IMR-90 (cell line): Measurements from ENCODE around the gene KCNK10. TPM values are rescaled to one million over a fixed set of nuclear protein-coding genes. Genes with fewer than 3 reads are reported as not detected.

Experiments used
- ATAC-seq: fragments of 200-7000 bp; cut with Tn5 transposase; 2 replicates; pipeline ENCODE4 v1.9.1; 2020; ENCODE audit warnings: low read depth, mild to moderate bottlenecking, moderate library complexity
- BruUV-seq: library from RNA; stranded (reverse); fragments of 400-500 nt; replicated peaks from 2 replicates; lab custom pipeline; 2021; lab: Mats Ljungman, UMichigan
- CTCF ChIA-PET: fragments of 300-600 bp; formaldehyde crosslinking; extraction: SDS; loops from one replicate; lab custom pipeline; 2021; ENCODE audit warnings: antibody characterized with exemption; lab: Yijun Ruan, JAX
- POLR2A ChIA-PET: fragments of 300-600 bp; sonication (Branson Sonifier 250); formaldehyde crosslinking; loops from one replicate; lab custom pipeline; 2022; ENCODE audit warnings: antibody characterized with exemption; ENCODE audit not compliant: unreplicated experiment; lab: Charles Lee
- DNase-seq: peaks from one replicate; pipeline ENCODE4 v3.0.0; 2013
- H2AFZ ChIP-seq: replicated peaks from 2 replicates; pipeline ENCODE3; 2013; ENCODE audit warnings: low read length, mild to moderate bottlenecking; ENCODE audit not compliant: poor library complexity
- H2AK5ac ChIP-seq: 2 replicates; pipeline ENCODE4 v1.6.1; 2013; ENCODE audit warnings: low read depth, low read length, inconsistent platforms
- H2AK9ac ChIP-seq: replicated peaks from 2 replicates; pipeline ENCODE3; 2013; ENCODE audit warnings: mild to moderate bottlenecking, low read depth, low read length, moderate library complexity; ENCODE audit not compliant: poor library complexity
- H2BK120ac ChIP-seq: 2 replicates; pipeline ENCODE4 v1.6.1; 2013; ENCODE audit warnings: low read depth, low read length, inconsistent platforms
- H2BK15ac ChIP-seq: 3 replicates; pipeline ENCODE4 v1.6.1; 2013; ENCODE audit warnings: low read depth, low read length, inconsistent platforms
- H2BK20ac ChIP-seq: 2 replicates; pipeline ENCODE4 v1.6.1; 2013; ENCODE audit warnings: low read depth, mild to moderate bottlenecking, inconsistent platforms, low read length, moderate library complexity
- H2BK5ac ChIP-seq: 2 replicates; pipeline ENCODE4 v1.6.1; 2013; ENCODE audit warnings: mild to moderate bottlenecking, low read depth, low read length, inconsistent platforms; ENCODE audit not compliant: poor library complexity, severe bottlenecking
- H3K14ac ChIP-seq: replicated peaks from 2 replicates; pipeline ENCODE4 v1.6.1; 2013; ENCODE audit warnings: low read depth, low read length, inconsistent platforms
- H3K18ac ChIP-seq: 2 replicates; pipeline ENCODE4 v1.6.1; 2013; ENCODE audit warnings: low read depth, low read length, control low read depth
- H3K23ac ChIP-seq: 2 replicates; pipeline ENCODE4 v1.6.1; 2013; ENCODE audit warnings: low read depth, low read length, inconsistent platforms
- H3K27ac ChIP-seq: 2 replicates; pipeline ENCODE4 v1.5.1; 2013; ENCODE audit warnings: mild to moderate bottlenecking, control low read depth, low read length; ENCODE audit not compliant: insufficient read depth
- H3K27me3 ChIP-seq: 2 replicates; pipeline ENCODE4 v1.6.1; 2013; ENCODE audit warnings: low read length; ENCODE audit not compliant: control insufficient read depth, insufficient read depth
- H3K36me3 ChIP-seq: 2 replicates; pipeline ENCODE4 v1.6.1; 2013; ENCODE audit warnings: low read length, mixed read lengths; ENCODE audit not compliant: control insufficient read depth, insufficient read depth
- H3K4ac ChIP-seq: 2 replicates; pipeline ENCODE4 v1.6.1; 2013; ENCODE audit warnings: low read depth, low read length, inconsistent platforms
- H3K4me1 ChIP-seq: 2 replicates; pipeline ENCODE4 v1.6.1; 2013; ENCODE audit warnings: low read length, mixed read lengths; ENCODE audit not compliant: control insufficient read depth, insufficient read depth
- H3K4me2 ChIP-seq: 2 replicates; pipeline ENCODE4 v1.6.1; 2013; ENCODE audit warnings: low read depth, mild to moderate bottlenecking, control low read depth, low read length, moderate library complexity
- H3K4me3 ChIP-seq: 2 replicates; pipeline ENCODE4 v1.5.1; 2013; ENCODE audit warnings: low read depth, mild to moderate bottlenecking, control low read depth, low read length, moderate library complexity; ENCODE audit not compliant: insufficient read depth
- H3K56ac ChIP-seq: 2 replicates; pipeline ENCODE4 v1.6.1; 2013; ENCODE audit warnings: low read length, inconsistent platforms; ENCODE audit not compliant: insufficient read depth; ENCODE audit errors: extremely low read depth
- H3K79me1 ChIP-seq, 2 experiments: 2 replicates each; pipeline ENCODE4 v1.6.1; 2013; ENCODE audit warnings: low read length in 2 of 2, inconsistent platforms in 1 of 2, low read depth in 1 of 2
- H3K9ac ChIP-seq: 2 replicates; pipeline ENCODE4 v1.6.1; 2013; ENCODE audit warnings: low read depth, low read length, control low read depth
- H3K9me1 ChIP-seq: 2 replicates; pipeline ENCODE4 v1.6.1; 2013; ENCODE audit warnings: low read length, inconsistent platforms; ENCODE audit not compliant: insufficient read depth
- H3K9me3 ChIP-seq: 2 replicates; pipeline ENCODE4 v1.6.1; 2013; ENCODE audit warnings: low read length; ENCODE audit not compliant: control insufficient read depth, insufficient read depth
- H4K20me1 ChIP-seq: 2 replicates; pipeline ENCODE4 v1.6.1; 2013; ENCODE audit warnings: low read length, inconsistent platforms; ENCODE audit not compliant: insufficient read depth
- H4K5ac ChIP-seq: 2 replicates; pipeline ENCODE4 v1.6.1; 2013; ENCODE audit warnings: mild to moderate bottlenecking, low read depth, low read length, control low read depth
- H4K8ac ChIP-seq, 2 experiments: 2 replicates each; pipeline ENCODE4 v1.6.1; 2013; ENCODE audit warnings: low read depth in 2 of 2, low read length in 2 of 2, control low read depth in 1 of 2, inconsistent platforms in 1 of 2
- H4K91ac ChIP-seq: 2 replicates; pipeline ENCODE4 v1.6.1; 2013; ENCODE audit warnings: low read depth, low read length, inconsistent platforms; ENCODE audit not compliant: insufficient read depth
- MXI1 ChIP-seq: IDR thresholded peaks from 2 replicates; pipeline ENCODE4 v1.6.1; 2012; ENCODE audit warnings: low read depth, mild to moderate bottlenecking, low read length, moderate library complexity, borderline replicate concordance
- WGBS, 2 experiments: methylation state at CpG; one replicate each; pipeline versions ENCODE4 v1.1.5 to v1.1.7; 2013; ENCODE audit warnings: missing lambda C conversion rate in 2 of 2; ENCODE audit not compliant: insufficient read length in 1 of 2; ENCODE audit errors: extremely low coverage in 2 of 2; 5-methylcytosine and 5-hydroxymethylcytosine counted together
- dilution Hi-C: fragments of 300-500 bp; cut with HindIII; formaldehyde crosslinking; loops from one replicate; pipeline ENCODE4 v1.14.3; 2018; ENCODE audit warnings: low sequenced_read_pairs; ENCODE audit not compliant: unreplicated experiment
- in situ Hi-C: fragments of 300-500 bp; cut with MboI; formaldehyde crosslinking; loops from 3 replicates; pipeline ENCODE4 v1.14.3; 2019; ENCODE audit warnings: low sequenced_read_pairs, inconsistent platforms, mixed read lengths
- intact Hi-C: fragments of 100-400 bp; cut with micrococcal nuclease; formaldehyde crosslinking; loops from 2 replicates; pipeline ENCODE4 v1.10.0; 2022
- polyA plus RNA-seq, 3 experiments: library from polyadenylated mRNA; depleted of rRNA; stranded (reverse); fragments of >200 nt; gene quantifications; 2 replicates each; pipeline ENCODE4 v1.2.3, GENCODE V29; 2012; ENCODE audit warnings: low replicate concordance in 1 of 3
- total RNA-seq: library from RNA; depleted of rRNA; stranded (reverse); fragments of >200 nt; gene quantifications from 2 replicates; pipeline ENCODE4 v1.2.3, GENCODE V29; 2012
- TF ChIP-seq, protein P1 (sequence below): fragments of 150-350 bp; IDR thresholded peaks from 2 replicates; pipeline ENCODE4 v1.6.1; 2016; ENCODE audit warnings: low read depth, mild to moderate bottlenecking, low read length, moderate library complexity, borderline replicate concordance

KCNK10 gene
- total and polyA plus RNA-seq, 2 of the 4 experiments (the other 2 are of a cell fraction): not detected

- intact Hi-C loops: no loop called here
- Histone ChIP-seq H2BK20ac (no peak overlapping the region), H2BK15ac (no peak overlapping the region), H2BK5ac (no peak overlapping the region), H2AFZ (no peak overlapping the region), H2AK9ac (no peak overlapping the region), H3K9me1 (no peaks in the 10 kb centered on the region), H4K91ac (no peak overlapping the region), H3K27ac (no peak overlapping the region), H3K4me1 (no peaks in the 10 kb centered on the region), H4K20me1 (no peaks in the 10 kb centered on the region), H3K27me3 (no peaks in the 10 kb centered on the region), H3K36me3 (no peaks in the 10 kb centered on the region), H3K9me3 (0 out of 2 replicates have a peak, but pooled peaks cover 2% of the 10 kb centered on the region), H3K23ac (no peak overlapping the region), H4K5ac (no peak overlapping the region), H3K4ac (no peak overlapping the region), H3K79me1 (no peaks in the 10 kb centered on the region), H3K56ac (no peak overlapping the region), H4K8ac (no peak overlapping the region), H3K18ac (no peak overlapping the region), H3K4me3 (no peak overlapping the region), H3K9ac (no peak overlapping the region), H3K4me2 (no peak overlapping the region), H3K14ac (no peak overlapping the region), H2AK5ac (no peak overlapping the region), H2BK120ac (no peak overlapping the region)
- dilution Hi-C loops: no loop called here
- CTCF ChIA-PET: interaction anchor here (0.6 kb wide), 1 partner anchor 232 kb away, joined by 3 read pairs; no protein-coding TSS in a partner anchor
- in situ Hi-C loops: no loop called here
- POLR2A ChIA-PET: no interaction called here
- 50% methylated on average over 1 of the region's 4 CpGs; no CpG with 5 or more reads in 1 of the 2 experiments for WGBS, 2 experiments
- no TSS peak for BruUV-seq
- TF ChIP-seq, protein P1, sequence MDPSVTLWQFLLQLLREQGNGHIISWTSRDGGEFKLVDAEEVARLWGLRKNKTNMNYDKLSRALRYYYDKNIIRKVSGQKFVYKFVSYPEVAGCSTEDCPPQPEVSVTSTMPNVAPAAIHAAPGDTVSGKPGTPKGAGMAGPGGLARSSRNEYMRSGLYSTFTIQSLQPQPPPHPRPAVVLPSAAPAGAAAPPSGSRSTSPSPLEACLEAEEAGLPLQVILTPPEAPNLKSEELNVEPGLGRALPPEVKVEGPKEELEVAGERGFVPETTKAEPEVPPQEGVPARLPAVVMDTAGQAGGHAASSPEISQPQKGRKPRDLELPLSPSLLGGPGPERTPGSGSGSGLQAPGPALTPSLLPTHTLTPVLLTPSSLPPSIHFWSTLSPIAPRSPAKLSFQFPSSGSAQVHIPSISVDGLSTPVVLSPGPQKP: no peak
- no peak for TF ChIP-seq MXI1
- ATAC-seq (no peak), DNase-seq (no peak)
These were observed 73.8 kb downstream of the KCNK10 start for GRCh38 chr14:88249266-88249665.
